ENCODE results near the gene STKLD1.
"Not testable (repeated sequence)": the region's sequence is repeated elsewhere in the genome, so short reads cannot be mapped to it uniquely, and the experiment has no call there.

The STKLD1 gene

DNA sequence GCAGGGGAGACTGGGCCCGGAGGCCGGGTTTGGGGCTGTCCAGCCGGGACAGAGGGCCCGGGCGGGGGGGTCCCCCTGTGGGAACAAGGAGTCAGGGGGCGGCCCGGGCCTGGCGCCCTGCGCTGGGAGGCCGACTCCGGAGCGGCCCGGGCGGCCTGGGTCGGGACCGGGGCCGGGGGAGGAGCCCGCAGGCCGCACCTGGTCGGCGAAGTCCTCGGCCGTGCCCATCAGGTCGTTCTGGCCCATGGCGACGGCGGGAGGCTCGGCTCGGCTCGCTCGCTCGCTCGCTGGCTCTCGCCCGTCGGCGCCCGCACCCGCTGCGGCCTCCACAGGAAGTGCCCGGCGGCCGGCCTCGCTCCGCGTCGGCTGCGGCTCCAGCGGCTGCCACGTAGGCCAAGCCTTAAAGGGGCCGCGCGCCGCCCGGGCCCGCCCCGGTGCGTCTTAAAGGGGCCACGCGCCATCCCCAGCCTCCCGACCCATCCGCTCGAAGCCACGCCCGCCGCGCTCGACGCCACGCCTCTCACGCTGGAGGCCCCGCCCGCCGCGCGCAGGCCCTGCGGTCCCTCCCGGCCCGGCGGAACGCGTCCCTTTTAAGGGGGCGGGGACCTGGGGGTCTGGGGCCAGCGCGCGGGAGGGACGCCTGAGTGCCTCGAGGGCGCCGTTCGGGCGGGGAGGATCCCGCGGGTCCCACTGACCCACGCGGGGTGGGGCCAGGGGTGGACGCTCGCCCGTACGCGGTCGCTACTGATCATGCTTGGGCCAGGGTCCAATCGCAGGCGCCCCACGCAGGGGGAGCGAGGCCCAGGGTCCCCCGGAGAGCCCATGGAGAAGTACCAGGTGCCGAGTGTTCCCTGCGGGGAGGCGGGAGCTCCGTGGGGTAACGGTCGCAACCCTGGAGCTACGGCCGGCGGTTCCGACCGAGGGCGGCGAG lies at the start of gene STKLD1, which contains the start of gene SURF4:
Gene STKLD1 (plus strand): TSS at position 643 of the 931 bp plus-strand sequence. CDS start 108 bp downstream, at position 751.
Gene SURF4 (minus strand): TSS at position 337 of the 931 bp plus-strand sequence. CDS start 91 bp downstream, at position 246.
- peak; percentile 99 for DNase-seq (ENCODE audit: low spot score)

DNA sequence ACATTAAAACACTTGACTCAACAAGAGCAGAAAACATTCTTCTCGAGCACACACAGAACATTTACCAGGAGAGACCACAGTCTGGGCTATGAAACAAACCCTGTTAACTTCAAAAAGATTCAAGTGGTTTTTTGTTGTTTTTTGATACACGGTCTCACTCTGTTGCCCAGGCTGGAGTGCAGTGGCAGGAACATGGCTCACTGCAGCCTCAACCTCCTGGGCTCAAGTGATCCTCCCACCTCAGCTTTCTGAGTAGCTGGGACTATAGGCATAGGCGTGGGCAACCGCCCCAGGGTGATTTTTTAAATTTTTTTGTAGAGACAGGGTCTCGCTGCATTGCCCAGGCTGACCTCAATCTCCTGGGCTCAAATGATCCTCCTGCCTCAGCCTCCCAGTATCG lies 49.1 kb upstream of the STKLD1 start:
- DNase-seq (ENCODE audit: low spot score): not testable (repeated sequence)

DNA sequence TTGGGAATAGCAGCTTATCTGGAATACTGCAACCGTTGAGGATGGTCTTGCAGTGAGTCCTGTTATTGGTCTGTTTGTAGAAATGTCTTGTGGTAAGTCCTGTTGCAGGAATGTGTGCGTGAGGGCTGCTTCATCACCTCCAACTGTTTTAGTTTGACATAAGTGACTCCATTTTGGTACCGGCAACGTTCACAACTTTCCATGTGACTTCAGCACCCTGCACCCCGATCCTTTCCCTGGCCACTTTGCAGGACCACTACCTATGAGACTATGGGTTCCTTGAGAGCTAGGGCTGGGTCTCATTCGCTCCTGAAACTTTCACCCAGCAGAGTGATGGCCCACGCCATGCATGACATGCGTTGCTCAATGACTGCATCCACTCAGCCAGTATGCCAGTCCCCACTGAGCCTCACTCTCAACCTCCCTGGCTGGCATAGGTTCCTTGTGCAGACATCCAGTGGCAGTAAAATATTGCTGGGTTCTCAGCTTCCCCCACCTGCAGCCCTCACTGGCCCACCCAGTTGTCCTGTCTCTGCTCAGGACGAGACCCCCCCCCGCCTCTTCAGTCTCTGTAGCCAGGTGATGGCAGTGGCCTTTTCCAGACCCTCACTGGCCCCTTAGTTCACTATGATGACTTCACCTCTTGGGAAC lies 48.2 kb upstream of the STKLD1 start:
- DNase-seq (ENCODE audit: low spot score): no peak

GRCh38 chr9:133329306-133330156 lies 46.6 kb upstream of the STKLD1 start:
- DNase-seq (ENCODE audit: low spot score): not testable (repeated sequence)

GRCh38 chr9:133331221-133331620 lies 44.9 kb upstream of the STKLD1 start:
- DNase-seq (ENCODE audit: low spot score): no peak

GRCh38 chr9:133331641-133332380 lies 44.4 kb upstream of the STKLD1 start:
- no peak for DNase-seq (ENCODE audit: low spot score)

GRCh38 chr9:133332381-133332730 lies 43.8 kb upstream of the STKLD1 start:
- DNase-seq (ENCODE audit: low spot score): no peak

GRCh38 chr9:133333011-133333410 lies 43.2 kb upstream of the STKLD1 start:
- no peak for DNase-seq (ENCODE audit: low spot score)

DNA sequence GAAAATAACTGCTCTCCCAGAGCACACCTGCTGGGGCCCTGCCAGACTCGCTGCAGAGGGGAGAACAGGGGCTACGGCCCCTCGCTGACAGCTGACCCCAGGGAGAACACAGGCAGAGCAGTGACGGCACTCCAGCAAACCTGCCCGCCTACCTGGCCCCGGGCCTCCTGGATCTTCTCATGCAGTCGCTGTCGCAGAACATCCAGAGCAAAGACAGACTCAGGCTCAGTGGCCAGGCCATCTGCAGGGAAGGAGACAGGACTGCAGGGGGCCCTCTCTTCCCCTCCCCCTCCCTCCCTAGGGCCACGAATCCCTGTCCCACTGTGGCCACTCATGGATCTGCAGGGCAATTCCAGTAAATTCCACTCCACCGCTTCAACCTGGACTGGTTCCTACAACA lies 42.6 kb upstream of the STKLD1 start:
- no peak for DNase-seq (ENCODE audit: low spot score)

- DNase-seq (ENCODE audit: low spot score): no peak
Measured at GRCh38 chr9:133334161-133334560, 42.0 kb upstream of the STKLD1 start.

DNA sequence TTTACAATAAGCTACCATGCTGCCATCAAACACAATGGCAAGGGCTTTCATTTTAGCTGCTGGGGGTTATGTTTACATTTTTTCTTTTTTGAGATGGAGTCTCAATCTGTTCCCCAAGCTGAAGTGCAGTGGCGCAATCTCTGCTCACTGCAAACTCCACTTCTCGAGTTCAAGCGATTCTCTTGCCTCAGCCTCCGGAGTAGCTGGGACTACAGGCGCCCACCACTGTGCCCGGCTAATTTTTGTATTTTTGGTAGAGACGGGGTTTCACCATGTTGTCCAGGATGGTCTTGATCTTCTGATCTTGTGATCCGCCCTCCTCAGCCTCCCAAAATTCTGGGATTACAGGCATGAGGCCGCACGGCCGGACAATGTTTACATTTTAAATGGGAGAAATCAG lies 41.3 kb upstream of the STKLD1 start:
- DNase-seq (ENCODE audit: low spot score): not testable (repeated sequence)

DNA sequence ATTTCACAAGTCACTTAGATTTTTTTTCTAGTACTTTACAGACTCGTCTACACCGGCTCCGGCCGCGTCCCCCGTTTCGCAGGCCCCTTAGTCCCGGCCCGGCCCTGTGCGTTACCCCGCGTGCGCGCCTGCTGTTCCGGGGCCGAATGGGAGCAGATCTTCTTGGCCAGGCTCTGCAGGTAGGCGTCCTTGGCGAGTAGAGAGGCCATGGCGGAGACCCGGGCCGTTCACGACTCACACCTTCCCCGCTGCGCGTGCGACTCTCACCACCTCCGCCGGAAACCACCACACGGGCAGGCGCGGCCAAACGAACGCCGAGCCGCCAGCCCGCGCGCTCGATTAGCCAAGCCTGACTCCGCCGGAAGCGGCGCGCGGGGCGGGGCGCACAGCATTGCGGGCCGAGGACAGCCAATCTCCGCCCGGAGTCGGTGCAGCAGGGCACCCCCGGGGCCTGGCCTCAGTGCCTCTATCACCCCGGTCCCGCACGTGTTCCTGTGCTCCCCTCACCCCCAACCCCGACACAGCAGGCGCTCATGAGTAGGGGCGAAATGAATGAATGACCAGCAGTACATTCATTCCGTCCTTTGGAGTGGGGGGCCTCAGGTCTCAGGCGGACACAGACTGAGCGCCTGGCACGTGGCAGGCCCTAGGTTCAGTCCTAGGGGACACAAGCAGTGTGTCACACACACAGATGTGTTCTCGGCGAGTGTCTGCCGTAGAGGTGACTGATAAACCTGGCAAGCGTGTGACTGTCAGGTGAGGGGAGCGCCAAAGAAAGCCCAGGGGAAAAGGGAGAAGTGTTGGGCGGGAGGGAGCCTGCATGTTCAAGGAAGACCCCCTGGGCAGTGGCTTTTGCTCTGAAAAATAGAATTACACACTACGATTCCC lies 40.0 kb upstream of the STKLD1 start, which contains the start of gene SURF6:
Gene SURF6 (minus strand): TSS at position 265 of the 888 bp plus-strand sequence. CDS start 56 bp downstream, at position 209.
- peak; percentile 74 for DNase-seq (ENCODE audit: low spot score)

GRCh38 chr9:133339641-133340040 lies 36.5 kb upstream of the STKLD1 start:
- no peak for DNase-seq (ENCODE audit: low spot score)

- no peak for DNase-seq (ENCODE audit: low spot score)
Measured at GRCh38 chr9:133340256-133340655, 35.9 kb upstream of the STKLD1 start.

- no peak for DNase-seq (ENCODE audit: low spot score)
Measured at GRCh38 chr9:133340916-133341315, 35.2 kb upstream of the STKLD1 start.

GRCh38 chr9:133341369-133342068 lies 34.6 kb upstream of the STKLD1 start:
- no peak for DNase-seq (ENCODE audit: low spot score)

GRCh38 chr9:133342069-133342406 lies 34.1 kb upstream of the STKLD1 start:
- DNase-seq (ENCODE audit: low spot score): no peak

GRCh38 chr9:133342570-133342969 lies 33.6 kb upstream of the STKLD1 start:
- DNase-seq (ENCODE audit: low spot score): no peak

- DNase-seq (ENCODE audit: low spot score): no peak
Measured at GRCh38 chr9:133344071-133344470, 32.1 kb upstream of the STKLD1 start.

DNA sequence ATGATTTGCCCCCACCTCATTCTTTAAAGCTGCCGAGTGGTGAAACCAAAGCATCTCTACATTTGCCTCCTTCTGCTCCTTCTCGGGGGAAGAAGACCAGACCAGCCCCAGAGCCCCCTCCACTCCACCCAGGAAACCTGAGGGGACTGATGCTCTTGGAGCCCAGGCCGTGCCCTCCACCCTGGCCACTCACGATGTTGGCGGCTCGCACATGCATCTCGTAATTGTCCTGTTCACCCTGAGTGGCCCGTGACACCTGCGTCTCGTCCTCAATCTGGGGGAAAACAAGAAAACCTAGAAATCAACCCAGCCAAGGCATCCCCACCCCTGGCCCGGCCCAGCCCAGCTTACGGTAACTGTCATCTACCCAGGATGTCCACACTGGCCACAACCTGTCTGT lies 31.2 kb upstream of the STKLD1 start:
- no peak for DNase-seq (ENCODE audit: low spot score)
